Epidermal melanocyte (primary cell): Measurements from ENCODE around the gene PLSCR4.

ENCODE experiments used
- DNase-seq: peaks from one replicate; pipeline ENCODE4 v3.0.0; 2011; ENCODE audit warnings: low spot score; ENCODE audit not compliant: insufficient read length

The PLSCR4 gene

DNA sequence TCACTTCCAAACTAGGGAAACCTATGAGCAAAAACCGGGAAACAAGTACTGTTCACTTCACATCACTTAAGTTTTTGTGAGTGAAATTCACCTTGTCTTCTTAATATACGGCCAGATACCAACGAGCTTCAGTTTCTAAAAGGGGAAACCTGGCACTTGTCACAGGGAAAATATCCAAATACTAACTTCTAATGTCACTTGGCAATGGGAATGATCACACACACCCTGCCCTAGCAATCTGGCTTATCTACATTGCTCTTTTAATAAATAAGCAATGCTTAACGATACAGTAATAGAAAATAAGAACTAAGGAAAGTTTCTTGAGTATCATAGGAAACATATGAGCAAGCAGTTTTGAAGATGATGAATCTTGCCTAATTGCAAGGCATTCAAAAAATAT, 55.3 kb downstream of the PLSCR4 start:
- DNase-seq, result no peak

DNA sequence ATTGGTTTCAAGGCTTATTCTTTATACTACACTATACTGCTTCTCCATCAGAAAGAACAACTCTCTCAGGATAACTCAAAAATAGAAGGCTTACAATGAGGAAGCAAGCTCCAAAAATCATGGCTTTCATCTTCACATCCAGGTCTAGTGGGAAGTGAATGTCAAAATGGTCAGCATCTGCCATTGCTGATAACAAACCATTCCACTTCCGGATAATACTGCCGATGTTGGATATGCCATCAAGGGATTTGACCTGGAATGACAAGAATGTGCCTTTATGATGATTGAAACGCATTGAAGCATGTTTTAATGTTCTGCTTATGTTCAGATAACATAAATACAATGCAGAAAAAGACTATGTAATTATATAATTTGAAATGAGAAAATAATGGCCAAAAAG, 55.9 kb downstream of the PLSCR4 start:
- DNase-seq, result no peak

DNA sequence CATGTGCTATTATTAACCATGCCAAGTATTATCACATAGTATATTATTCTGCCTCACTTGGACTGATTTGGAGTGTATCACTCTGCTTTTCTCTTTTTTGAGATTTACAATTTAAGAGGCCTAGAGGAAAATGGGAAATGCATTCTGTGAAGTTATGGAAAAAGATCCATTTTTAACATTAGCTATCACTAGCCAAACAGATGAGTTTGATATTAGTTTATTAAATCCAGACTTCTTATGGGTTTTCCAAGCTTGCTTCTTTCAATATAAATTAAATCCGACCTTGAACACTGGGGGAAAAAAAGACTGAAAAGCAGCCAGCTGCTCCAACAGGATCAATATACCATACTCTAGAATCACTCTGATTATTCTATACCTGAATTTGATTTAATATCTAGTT, 59.9 kb downstream of the PLSCR4 start:
- DNase-seq, result no peak

GRCh38 chr3:146189519-146190173, 61.3 kb downstream of the PLSCR4 start:
- no peak for DNase-seq

- no peak for DNase-seq
Measured at GRCh38 chr3:146187334-146187950, 63.5 kb downstream of the PLSCR4 start.

- DNase-seq, result no peak
Measured at GRCh38 chr3:146184241-146185015, 66.5 kb downstream of the PLSCR4 start.

GRCh38 chr3:146181216-146181615, 69.7 kb downstream of the PLSCR4 start:
- no peak for DNase-seq

- DNase-seq, result no peak
Measured at GRCh38 chr3:146180376-146180775, 70.5 kb downstream of the PLSCR4 start.

DNA sequence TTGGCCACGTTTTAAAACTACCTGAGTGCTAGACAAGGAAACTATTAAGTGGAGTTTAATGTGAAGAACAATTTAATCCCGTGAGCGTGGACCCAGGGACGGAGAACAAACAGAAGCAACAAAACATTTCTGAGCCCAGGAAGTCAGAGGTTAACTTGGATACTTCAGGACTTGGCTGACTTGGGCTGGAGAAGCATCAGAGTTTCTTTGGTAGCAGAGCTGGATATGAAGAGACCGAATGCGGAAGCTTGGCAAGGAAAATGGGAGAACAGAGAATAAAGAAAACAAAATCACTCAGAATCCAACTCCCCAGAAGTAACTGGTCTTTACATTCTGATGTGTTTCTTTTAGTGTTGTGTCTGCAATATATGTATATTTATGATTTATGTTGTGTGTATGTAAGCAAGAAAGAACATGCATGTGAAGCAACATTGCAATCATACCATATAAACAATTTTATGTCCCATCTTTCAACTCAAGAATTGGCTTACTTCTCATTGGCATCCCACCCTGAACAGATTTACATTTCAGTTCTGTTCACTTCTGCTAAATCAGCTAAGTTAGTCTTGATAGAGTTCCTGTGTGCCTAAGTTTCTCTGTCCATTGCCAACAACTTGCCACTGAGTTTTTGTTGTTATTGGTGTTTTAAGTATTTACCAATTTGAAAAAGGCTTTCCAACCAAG, 72.8 kb downstream of the PLSCR4 start:
- no peak for DNase-seq

GRCh38 chr3:146177519-146177918, 73.4 kb downstream of the PLSCR4 start:
- no peak for DNase-seq

- no peak for DNase-seq
Measured at GRCh38 chr3:146177072-146177471, 73.8 kb downstream of the PLSCR4 start.

GRCh38 chr3:146172586-146172985, 78.3 kb downstream of the PLSCR4 start:
- no peak for DNase-seq

DNA sequence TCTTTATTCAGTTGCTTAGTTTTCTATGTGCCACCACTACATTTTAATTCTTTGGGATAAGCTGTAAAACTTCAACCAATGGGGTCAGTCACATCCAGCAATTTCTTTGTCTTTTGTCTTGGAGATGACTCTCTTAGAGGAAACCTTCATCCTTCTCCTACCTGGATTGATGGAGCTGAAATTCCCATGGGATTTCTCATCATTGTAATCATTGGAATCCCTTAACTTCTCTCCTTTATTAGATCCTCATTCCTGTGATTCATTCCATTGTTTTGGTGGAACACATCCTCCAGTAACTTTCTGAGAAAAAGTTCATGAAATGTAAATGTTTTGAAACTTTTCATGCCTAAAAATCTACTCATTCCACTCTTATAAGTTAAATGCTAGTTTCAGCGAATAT, 80.3 kb downstream of the PLSCR4 start:
- no peak for DNase-seq

DNA sequence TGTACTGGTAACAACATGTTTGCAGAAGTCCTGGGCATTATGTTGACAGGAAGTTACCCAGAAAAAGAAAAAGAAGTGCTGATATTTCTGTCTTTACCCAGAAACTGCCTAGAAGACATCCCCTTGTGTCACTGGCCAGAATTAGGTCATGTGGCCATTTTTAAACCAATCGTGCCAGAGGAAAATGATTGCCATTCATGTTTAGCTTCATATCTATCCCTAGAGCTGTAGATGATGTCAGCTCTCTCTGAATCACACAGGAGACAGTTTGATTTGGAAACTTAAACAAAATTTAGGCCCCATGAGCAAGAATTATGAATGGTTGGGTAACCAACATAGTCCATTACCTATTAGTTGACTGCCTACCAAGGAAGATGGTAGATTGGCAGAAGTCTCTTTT, 81.0 kb downstream of the PLSCR4 start:
- no peak for DNase-seq

- no peak for DNase-seq
Measured at GRCh38 chr3:146166826-146167225, 84.1 kb downstream of the PLSCR4 start.

GRCh38 chr3:146166415-146166821, 84.5 kb downstream of the PLSCR4 start:
- no peak for DNase-seq

DNA sequence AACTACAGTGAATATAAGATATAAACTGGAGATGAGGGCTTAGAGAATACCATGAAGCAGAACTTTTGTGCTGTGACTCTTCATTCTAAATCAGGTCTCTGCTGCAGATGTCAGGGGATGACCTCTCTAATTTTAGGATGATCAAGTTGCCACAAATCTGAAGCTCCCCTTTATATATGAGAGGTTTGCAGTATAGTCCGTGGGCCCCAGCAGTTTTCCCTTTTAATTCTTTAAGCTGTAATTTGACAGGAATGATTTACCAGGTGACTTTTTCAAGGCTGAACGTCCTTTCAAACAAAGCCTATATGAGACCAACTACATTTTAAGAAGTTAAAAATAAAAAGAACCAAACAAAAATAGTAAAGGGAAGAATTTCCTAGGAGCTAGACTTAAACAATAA, 85.0 kb downstream of the PLSCR4 start:
- no peak for DNase-seq

GRCh38 chr3:146164971-146165769, 85.7 kb downstream of the PLSCR4 start:
- no peak for DNase-seq

DNA sequence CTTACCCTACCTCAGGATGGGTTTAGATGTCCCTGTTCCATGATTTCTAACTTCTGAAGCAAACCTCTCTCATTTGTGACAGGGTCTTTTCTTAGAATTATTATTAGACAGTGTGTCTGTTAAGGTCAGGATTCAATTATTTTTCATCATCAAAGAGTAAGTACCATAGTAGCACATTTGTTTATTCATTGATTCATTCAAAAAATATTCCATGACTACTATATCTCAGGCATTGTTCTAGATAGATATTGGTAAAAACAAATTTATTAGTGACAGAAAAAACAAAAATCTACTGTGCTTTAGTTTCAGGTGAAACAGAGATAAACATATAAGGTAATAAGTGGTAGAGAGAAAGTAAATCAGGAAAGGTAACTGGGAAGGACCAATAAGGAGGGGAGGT, 86.4 kb downstream of the PLSCR4 start:
- no peak for DNase-seq

DNA sequence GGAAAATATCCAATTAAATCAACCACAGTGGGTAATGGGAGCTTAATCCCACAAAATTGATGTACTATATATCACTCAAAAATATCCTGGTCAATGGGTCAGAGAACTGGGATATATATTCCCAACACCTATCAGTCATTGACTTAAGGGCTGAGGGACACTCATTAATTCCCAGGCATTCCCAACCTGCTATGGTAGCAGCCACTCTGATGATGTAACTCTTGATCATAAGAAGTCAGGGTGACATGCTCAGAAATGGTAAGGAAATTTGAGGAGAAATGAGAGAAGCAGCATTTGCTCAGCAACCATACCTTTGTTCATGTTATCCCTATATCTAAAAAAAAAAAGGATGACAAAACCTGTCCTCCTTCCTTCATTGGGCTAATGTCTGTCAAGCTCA, 86.8 kb downstream of the PLSCR4 start:
- DNase-seq, result no peak

DNA sequence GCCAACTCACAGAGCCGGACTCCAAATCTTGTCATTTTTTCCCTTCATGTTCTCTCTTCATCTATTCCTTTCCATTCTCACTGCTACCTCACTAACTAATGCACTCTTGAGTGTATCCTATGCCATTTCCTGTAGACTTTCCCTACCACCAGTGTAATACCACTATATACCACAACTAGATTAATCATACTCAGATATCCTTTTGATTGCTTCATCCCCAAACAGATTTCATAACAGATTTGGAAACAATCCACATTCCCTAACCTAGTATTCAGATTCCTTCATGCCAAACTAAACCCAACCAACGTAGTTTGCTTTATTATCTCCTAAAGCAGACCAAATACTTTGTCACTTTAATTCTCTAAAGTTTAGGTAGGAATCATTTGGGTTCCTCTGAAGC, 87.3 kb downstream of the PLSCR4 start:
- DNase-seq, result no peak
